Activated CD4-positive, CD25-positive, alpha-beta regulatory T cell (primary cell): ENCODE results near the gene CALD1.

Source experiments
- DNase-seq, 4 experiments: peaks; one replicate each; lab custom pipeline; 2025; lab: John Stamatoyannopoulos, UW

CALD1 gene

GRCh38 chr7:134787064-134787463 lies 7.6 kb downstream of the CALD1 start:
- DNase-seq: no peak

GRCh38 chr7:134787720-134788119 lies 8.3 kb downstream of the CALD1 start:
- no peak for DNase-seq

DNA sequence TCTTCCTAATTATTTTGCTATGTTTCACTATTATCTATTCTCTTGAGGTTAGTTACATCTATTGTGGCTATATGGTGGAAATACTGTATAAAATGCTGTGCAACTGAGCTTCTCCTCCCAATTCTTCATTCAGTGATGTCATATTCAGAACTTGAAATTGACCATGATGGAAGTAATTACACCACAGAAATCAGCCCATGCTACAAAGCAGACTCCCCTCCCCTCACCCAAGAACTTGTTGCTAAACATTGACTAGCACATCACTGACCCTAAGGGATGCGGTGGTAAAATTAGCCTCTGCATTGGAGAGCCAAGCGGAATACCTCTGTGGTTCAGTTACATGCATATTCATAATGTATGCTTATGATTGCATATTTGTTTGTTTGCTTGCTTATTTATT lies 8.8 kb downstream of the CALD1 start:
- no peak for DNase-seq

DNA sequence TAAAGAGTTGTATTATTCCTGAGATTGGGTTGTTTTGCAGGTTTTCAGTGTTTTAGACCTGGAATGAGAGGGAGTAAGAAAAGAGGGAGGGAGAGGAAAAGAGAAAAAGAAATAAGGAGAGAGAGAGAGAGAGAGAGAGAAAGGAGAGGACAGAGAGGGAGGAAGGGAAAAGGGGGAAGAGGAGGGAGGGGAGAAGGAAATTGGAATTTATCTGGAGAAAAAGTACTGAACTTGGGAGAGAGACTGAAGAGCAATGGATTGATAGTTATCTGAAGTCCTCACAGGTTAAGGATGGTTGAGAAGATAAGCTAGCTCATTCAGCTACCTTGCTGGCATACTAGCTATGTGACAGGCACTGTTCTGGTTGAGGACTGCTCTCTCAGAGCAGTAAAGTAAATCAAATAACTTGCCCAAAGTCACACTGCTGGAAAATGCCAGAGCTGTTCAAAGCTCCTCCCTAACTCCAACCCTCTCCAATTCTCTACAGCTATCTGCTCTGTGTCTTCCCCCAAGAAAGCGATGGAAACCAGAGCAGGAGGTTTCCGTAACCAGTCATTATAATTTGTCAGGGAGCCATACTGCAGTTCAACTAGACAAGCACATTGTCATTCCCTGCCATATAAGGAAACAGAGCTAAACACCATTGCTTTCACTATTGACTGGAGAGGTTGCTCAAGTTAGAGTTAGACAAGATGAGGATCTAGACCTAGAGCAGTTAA lies 10.7 kb downstream of the CALD1 start:
- DNase-seq: no peak

- no peak for DNase-seq
Observed at GRCh38 chr7:134792968-134793367, 13.5 kb downstream of the CALD1 start.

DNA sequence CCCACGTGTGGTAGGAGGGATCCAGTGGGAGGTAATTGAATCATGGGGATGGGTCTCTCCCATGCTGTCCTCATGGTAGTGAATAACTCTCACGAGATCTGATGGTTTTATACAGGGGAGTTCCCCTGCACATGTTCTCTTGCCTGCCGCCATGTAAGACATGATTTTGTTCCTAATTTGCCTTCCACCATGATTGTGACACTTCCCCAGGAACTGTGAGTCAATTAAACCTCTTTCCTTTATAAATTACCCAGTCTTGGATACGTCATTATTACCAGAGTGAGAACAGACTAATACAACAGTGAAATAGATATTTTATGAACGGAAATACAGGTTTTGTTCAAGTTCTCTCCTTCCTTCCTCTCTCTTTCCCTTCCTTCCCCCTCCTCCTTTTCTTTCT lies 15.8 kb downstream of the CALD1 start:
- DNase-seq: no peak

DNA sequence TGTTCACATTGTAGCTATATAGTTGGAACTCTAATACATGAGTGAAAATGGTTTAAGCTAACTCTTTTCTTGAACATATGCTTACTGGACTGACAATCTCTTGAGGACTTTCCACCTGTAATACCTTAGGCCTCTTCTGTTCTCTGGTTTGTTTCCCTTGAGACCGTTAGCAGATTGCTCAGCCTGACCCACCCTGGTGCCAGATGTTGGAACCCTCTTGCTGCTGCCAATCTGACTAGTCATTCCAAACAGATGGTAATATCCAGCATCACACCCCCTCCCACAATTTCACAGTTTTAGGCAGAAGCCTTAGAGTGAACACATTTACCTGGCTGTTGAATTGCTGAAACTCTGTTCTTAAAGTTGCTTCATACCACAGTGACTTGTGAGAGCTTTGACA lies 18.7 kb downstream of the CALD1 start:
- no peak for DNase-seq

GRCh38 chr7:134799377-134799776 lies 19.9 kb downstream of the CALD1 start:
- DNase-seq: no peak

GRCh38 chr7:134802762-134803161 lies 23.3 kb downstream of the CALD1 start:
- DNase-seq: no peak

DNA sequence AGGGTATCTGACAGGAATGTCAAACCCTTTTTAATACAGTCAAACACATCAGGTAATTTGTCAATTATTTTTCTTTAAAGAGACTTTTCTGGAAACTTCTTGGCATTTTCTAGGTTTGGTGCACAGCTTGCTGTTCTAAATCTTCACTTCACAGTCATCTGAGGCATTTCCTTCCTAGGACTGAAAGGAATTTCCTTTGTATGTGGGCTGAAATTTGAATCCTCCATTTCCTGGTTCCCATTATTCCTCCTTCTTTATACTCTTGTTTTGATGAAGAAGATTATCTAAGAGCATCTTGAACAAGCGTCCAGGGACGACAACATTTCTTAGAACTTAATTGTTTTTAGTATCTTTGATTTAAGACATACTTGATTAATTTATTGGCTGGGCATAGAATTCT lies 24.9 kb downstream of the CALD1 start:
- DNase-seq: no peak

GRCh38 chr7:134804854-134805253 lies 25.4 kb downstream of the CALD1 start:
- no peak for DNase-seq

DNA sequence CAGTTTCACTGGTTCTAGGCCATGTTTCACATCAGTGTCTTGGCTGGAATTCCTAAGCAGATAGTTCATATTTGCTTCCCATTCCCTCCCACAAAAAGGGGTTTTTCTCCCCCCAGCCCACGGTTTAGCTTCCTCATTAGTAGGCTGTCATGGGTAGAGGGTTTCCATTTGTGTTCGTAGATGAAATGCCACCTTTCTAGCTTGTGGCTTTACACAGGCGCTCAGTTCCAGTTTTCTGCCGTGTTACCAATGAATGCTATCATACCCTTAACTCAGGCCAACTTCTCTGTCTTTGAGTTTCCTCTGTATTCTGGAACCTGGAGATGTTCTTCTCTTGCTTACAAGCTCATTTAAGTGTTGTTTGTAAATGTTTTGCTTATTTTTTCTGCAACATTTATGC lies 26.8 kb downstream of the CALD1 start:
- DNase-seq: no peak

GRCh38 chr7:134809616-134810015 lies 30.2 kb downstream of the CALD1 start:
- no peak for DNase-seq

DNA sequence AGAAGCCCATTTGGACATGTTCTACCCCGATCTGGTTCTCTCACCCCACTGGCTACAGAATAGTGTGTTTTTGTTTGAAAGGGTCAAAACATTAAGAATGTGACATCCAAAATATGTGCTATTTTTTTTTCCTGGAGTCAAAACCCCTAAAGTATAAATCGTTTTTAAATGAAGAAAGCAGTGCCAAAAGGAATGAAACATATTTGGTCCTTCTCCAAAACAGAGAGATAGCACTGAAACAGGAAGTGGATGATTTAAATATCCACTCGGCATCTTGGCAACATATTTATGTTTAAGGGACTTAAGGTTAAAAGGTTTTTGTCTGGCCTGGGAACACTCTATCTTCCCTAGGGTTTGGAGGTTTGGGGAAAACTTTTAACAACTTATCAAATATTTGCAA lies 32.3 kb downstream of the CALD1 start:
- DNase-seq: no peak

- DNase-seq: no peak
Observed at GRCh38 chr7:134813663-134814396, 34.4 kb downstream of the CALD1 start.

DNA sequence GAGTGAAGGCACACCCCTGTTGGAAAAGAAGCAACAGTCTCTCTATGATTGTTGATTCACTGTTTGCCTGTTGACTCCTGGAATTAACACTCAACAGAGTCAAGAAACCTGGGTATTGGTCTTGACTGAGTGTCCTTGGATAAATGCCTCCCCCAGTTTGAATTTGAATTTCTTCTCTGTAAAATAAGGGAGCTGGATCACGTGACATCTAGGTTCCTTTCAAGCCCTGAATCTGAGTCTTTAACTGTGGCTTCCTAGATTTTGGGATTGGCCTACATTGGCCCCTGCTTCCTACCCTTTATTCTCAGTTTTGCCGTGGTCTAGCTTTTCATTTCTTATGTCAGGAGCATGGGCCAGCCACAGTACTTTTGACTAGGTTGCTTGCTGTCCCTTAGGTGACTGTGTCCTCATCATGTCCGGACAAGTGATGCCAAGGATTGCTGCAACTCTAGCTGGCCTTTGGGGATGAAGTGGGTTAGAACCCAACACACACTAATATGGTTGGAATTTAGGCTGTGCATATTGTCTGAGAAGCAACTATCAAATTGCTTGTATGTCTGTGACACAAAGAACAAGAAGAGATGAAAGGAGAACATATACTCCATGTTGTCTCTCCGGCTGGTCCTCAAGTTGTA lies 35.4 kb downstream of the CALD1 start:
- no peak for DNase-seq

- DNase-seq: no peak
Observed at GRCh38 chr7:134818613-134819345, 39.3 kb downstream of the CALD1 start.

DNA sequence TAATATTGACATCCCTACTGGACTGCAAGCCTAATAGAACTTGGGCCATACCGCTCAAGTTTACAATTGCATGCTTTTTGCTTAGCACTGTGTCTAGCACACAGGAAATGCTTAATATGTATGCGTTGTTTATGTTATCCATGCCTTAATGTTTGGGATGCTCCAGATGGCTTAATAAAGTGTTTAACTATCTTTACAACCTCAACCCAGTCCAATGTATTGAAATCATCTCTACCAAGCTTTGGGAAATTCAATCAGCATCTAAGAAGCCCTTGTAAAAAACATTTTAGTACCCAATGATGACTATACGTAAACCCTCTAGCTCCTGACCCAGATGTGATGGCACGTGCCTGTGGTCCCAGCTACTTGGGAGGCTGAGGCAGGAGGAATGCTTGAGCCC lies 40.0 kb downstream of the CALD1 start:
- no peak for DNase-seq

DNA sequence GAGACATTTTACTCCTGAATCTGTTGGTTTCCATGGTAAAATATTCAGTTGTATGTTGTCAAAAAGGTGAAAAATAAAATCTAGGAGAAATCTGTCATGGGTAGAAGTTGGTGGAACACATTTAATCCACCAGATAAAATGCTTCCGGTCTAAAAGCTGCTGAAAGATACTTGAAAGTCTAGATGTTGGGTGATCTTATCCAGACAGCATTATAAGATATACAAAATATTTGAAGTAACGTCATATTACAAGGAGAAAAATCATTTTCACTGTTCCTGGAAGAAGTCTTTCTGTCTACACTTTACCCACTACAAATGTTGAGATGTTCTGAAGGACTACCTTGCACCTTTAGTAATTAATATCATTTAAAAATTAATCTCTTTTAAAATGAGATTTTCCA lies 40.9 kb downstream of the CALD1 start:
- no peak for DNase-seq

DNA sequence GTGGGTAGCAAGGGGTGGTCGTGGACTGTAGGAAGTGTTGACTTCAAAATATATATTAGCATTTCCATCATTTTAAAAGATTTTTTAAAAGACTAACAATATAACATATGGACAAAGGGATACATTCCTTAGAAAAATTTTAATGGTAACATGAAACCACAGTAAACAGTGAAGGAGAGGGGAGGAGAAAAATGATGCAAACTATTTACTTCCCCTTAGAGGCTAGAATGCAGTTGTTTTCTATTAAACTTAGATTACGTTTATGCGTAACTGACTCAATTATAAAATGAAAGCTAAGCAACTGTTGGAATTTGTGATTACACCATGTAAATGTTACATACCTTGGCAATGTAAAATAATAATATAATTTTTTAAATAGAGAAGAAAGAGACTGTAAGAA lies 41.3 kb downstream of the CALD1 start:
- DNase-seq: no peak

DNA sequence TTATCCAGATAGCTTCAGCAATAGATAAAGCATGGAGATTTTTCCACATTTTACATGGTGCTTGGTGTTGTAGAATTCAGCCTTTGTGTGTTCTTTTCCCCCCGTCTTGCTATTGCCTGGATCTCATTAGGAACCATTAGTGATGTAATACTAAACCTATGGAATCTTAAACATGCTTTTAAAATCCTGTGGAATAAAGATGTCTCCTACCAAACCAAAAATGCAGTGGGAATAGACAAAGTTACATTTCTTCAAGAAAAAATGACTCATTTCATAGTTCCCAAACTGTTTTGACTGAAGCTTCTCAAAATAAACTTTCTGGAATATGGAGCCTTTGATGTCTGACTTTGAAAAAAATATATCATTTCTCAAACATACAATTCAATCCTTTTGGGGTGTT lies 44.0 kb downstream of the CALD1 start:
- DNase-seq: no peak

DNA sequence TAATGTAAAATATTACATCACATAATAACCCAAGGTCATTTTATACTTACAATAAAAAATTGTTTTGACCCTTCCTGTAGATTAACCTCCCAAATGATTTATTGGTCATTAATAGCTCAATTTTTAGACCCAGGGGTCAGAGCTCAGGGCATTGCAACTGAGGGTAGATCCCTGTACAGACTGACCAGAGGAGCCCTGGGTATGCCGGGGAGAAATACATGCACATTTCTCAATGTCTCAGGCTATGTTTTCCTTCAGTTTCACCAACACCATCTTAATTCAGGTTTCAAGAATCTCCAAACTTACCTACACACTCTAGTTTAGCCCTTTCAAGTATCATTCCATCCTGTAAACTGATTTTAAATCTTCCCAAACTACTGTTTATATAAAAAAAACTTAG lies 46.2 kb downstream of the CALD1 start:
- no peak for DNase-seq

DNA sequence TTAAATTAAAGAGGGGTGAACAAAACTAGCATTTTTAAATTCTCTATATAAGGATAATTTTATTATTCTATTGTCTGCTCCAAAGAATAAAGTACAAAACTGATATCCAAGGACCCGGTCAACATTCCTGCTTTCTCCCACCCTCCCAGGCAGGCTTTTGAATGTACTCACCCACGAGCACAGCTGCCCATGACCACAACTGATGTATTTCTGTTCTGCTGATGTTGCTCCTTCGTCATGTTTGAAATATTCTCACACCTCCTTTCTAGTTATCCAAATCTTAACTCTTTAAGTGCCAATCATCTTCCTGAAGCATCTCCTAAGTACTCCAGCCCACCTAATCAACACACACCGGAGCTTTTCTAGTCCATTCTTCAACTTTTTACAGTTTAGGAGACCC lies 46.7 kb downstream of the CALD1 start:
- no peak for DNase-seq
